ENCODE results near the gene ARHGEF11. TPM values are rescaled to one million over a fixed set of nuclear protein-coding genes. Genes with fewer than 3 reads are reported as not detected.

ARHGEF11 gene
- total and polyA plus RNA-seq, 2 of the 4 experiments (the other 2 are of a cell fraction) = 16.8 to 17.2 TPM

DNA sequence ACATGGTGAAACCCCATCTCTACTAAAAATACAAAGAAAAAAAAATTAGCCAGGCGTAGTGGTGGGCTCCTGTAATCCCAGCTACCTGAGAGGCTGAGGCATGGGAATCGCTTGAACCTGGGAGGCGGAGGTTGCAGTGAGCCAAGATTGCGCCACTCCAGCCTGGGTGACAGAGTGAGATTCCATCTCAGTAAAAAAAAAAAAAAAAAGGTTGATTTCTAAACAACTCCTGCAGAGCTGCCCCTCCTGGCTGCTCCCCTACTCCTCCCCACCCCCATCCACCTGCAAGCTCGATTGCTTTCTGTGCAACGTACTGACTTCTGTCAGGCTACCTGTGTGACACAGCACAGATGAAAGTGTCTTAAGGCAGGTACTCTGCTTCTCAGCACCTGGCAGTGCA is 40.8 kb upstream of the ARHGEF11 start:
- Histone ChIP-seq H2BK15ac (ENCODE audit: low read depth, low read length) (no peak overlapping the region), H4K8ac (ENCODE audit: low read depth in 2 of 2, low read length in 2 of 2) (no peak overlapping the region), H3K79me1 (ENCODE audit: low read depth in 1 of 2, low read length in 2 of 2) (no peaks in the 10 kb centered on the region), H4K20me1 (ENCODE audit: insufficient read depth, low read length) (no peaks in the 10 kb centered on the region), H3K18ac (ENCODE audit: low read depth, low read length) (no peak overlapping the region), H3K23ac (ENCODE audit: low read depth, low read length) (no peak overlapping the region), H2AK9ac (replicated peaks; ENCODE audit: low read depth, low read length, poor library complexity) (no peak overlapping the region), H3K14ac (replicated peaks; ENCODE audit: low read depth, low read length) (no peak overlapping the region), H2BK5ac (ENCODE audit: low read depth, low read length, poor library complexity, severe bottlenecking) (no peak overlapping the region), H3K4me3 (ENCODE audit: insufficient read depth, low read depth, low read length) (no peak overlapping the region), H3K9me3 (ENCODE audit: control insufficient read depth, insufficient read depth, low read length) (no peaks in the 10 kb centered on the region), H3K56ac (ENCODE audit: extremely low read depth, insufficient read depth, low read length) (no peak overlapping the region), H4K5ac (ENCODE audit: low read depth, low read length) (no peak overlapping the region), H3K27me3 (ENCODE audit: control insufficient read depth, insufficient read depth, low read length) (peaks cover 11% of the 10 kb centered on the region), H2AFZ (replicated peaks; ENCODE audit: low read length, poor library complexity) (no peak overlapping the region), H3K4ac (ENCODE audit: low read depth, low read length) (no peak overlapping the region), H3K4me1 (ENCODE audit: control insufficient read depth, insufficient read depth, low read length) (no peaks in the 10 kb centered on the region; the same call in 1 of the 2 replicates), H4K91ac (ENCODE audit: insufficient read depth, low read depth, low read length) (no peak overlapping the region), H2AK5ac (ENCODE audit: low read depth, low read length) (no peak overlapping the region), H3K9me1 (ENCODE audit: insufficient read depth, low read length) (no peaks in the 10 kb centered on the region), H2BK120ac (ENCODE audit: low read depth, low read length) (no peak overlapping the region), H3K4me2 (ENCODE audit: low read depth, low read length) (no peak overlapping the region), H3K9ac (ENCODE audit: low read depth, low read length) (no peak overlapping the region), H2BK20ac (ENCODE audit: low read depth, low read length) (no peak overlapping the region), H3K36me3 (ENCODE audit: control insufficient read depth, insufficient read depth, low read length) (no peaks in the 10 kb centered on the region), H3K27ac (ENCODE audit: insufficient read depth, low read length) (no peak overlapping the region)
- no TSS peak for BruUV-seq (replicated peaks)
- ChIA-PET POLR2A (ENCODE audit: unreplicated experiment) (no interaction called here), CTCF (interaction anchor here (1.2 to 2.2 kb wide), 3 partner anchors 12 to 70 kb away, joined by 3 to 7 read pairs (median 7); no protein-coding TSS in a partner anchor)
- no peak for DNase-seq
- dilution Hi-C loops (cut with HindIII; ENCODE audit: low sequenced_read_pairs, unreplicated experiment) = no loop called here
- 21% methylated on average over 2 of the region's 6 CpGs; no CpG with 5 or more reads in 1 of the 2 experiments for WGBS, 2 experiments (ENCODE audit: extremely low coverage in 2 of 2, insufficient read length in 1 of 2)
- no peak for TF ChIP-seq MXI1 (IDR thresholded peaks at IDR 0.05; ENCODE audit: borderline replicate concordance, low read depth, low read length)
- TF ChIP-seq, protein P1, sequence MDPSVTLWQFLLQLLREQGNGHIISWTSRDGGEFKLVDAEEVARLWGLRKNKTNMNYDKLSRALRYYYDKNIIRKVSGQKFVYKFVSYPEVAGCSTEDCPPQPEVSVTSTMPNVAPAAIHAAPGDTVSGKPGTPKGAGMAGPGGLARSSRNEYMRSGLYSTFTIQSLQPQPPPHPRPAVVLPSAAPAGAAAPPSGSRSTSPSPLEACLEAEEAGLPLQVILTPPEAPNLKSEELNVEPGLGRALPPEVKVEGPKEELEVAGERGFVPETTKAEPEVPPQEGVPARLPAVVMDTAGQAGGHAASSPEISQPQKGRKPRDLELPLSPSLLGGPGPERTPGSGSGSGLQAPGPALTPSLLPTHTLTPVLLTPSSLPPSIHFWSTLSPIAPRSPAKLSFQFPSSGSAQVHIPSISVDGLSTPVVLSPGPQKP (IDR thresholded peaks at IDR 0.05; ENCODE audit: borderline replicate concordance, low read depth, low read length) = no peak
- no peak for TF ChIP-seq SMC3 (IDR thresholded peaks at IDR 0.05; ENCODE audit: low read depth, low read length)
- TF ChIP-seq MAZ (IDR thresholded peaks at IDR 0.05; ENCODE audit: borderline replicate concordance, low read depth, low read length) = no peak
- TF ChIP-seq FOS (IDR thresholded peaks at IDR 0.05; ENCODE audit: low read depth, low read length) = no peak
- TF ChIP-seq, protein P2, sequence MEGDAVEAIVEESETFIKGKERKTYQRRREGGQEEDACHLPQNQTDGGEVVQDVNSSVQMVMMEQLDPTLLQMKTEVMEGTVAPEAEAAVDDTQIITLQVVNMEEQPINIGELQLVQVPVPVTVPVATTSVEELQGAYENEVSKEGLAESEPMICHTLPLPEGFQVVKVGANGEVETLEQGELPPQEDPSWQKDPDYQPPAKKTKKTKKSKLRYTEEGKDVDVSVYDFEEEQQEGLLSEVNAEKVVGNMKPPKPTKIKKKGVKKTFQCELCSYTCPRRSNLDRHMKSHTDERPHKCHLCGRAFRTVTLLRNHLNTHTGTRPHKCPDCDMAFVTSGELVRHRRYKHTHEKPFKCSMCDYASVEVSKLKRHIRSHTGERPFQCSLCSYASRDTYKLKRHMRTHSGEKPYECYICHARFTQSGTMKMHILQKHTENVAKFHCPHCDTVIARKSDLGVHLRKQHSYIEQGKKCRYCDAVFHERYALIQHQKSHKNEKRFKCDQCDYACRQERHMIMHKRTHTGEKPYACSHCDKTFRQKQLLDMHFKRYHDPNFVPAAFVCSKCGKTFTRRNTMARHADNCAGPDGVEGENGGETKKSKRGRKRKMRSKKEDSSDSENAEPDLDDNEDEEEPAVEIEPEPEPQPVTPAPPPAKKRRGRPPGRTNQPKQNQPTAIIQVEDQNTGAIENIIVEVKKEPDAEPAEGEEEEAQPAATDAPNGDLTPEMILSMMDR (conservative IDR thresholded peaks at IDR 0.05; ENCODE audit: low read depth, low read length) = no peak
- no peak for TF ChIP-seq RCOR1 (IDR thresholded peaks at IDR 0.05; ENCODE audit: insufficient replicate concordance, low read length)
- TF ChIP-seq, protein P3, sequence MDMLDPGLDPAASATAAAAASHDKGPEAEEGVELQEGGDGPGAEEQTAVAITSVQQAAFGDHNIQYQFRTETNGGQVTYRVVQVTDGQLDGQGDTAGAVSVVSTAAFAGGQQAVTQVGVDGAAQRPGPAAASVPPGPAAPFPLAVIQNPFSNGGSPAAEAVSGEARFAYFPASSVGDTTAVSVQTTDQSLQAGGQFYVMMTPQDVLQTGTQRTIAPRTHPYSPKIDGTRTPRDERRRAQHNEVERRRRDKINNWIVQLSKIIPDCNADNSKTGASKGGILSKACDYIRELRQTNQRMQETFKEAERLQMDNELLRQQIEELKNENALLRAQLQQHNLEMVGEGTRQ (IDR thresholded peaks at IDR 0.05; ENCODE audit: low read depth, low read length) = no peak
- no peak for TF ChIP-seq RFX5 (IDR thresholded peaks at IDR 0.05; ENCODE audit: low read depth, low read length)
- no peak for TF ChIP-seq RAD21 (IDR thresholded peaks at IDR 0.05; ENCODE audit: low read length)
- TF ChIP-seq CHD1 (IDR thresholded peaks at IDR 0.05; ENCODE audit: low read depth, low read length) = no peak
- TF ChIP-seq MAFK (IDR thresholded peaks at IDR 0.05; ENCODE audit: low read depth, low read length) = no peak
- no peak for TF ChIP-seq POLR2A (IDR thresholded peaks at IDR 0.05; ENCODE audit: low read depth, low read length)
- no peak for TF ChIP-seq NFE2L2 (IDR thresholded peaks at IDR 0.05; ENCODE audit: low read depth, low read length)
- no peak for TF ChIP-seq BHLHE40 (IDR thresholded peaks at IDR 0.05; ENCODE audit: low read depth, low read length)
- TF ChIP-seq CEBPB (IDR thresholded peaks at IDR 0.05; ENCODE audit: low read depth, low read length) = no peak
- intact Hi-C loops (cut with micrococcal nuclease) = no loop called here
- in situ Hi-C loops (cut with MboI; ENCODE audit: low sequenced_read_pairs) = no loop called here
- ATAC-seq (ENCODE audit: low read depth) = no peak

Data from IMR-90 (cell line).